Fibroblast of villous mesenchyme (primary cell): ENCODE data around the gene LGI1. TPM values are rescaled to one million over a fixed set of nuclear protein-coding genes. Genes with fewer than 3 reads are reported as not detected.
A peak's percentile ranks its signal among the peaks of the same experiment; 100 is the strongest.

Source experiments
- DNase-seq: peaks from one replicate; pipeline ENCODE4 v3.0.0-alpha.2; 2010; ENCODE audit warnings: low read depth
- H3K4me3 ChIP-seq: 2 replicates; pipeline ENCODE4 v1.5.1; 2011; ENCODE audit warnings: low read depth, mild to moderate bottlenecking, low read length
- total RNA-seq: library from RNA; depleted of rRNA; stranded (reverse); fragments of >200 nt; gene quantifications from 2 replicates; pipeline ENCODE4 v1.2.3, GENCODE V29; 2012
- TF ChIP-seq, protein P1 (sequence below): IDR thresholded peaks from 2 replicates; pipeline ENCODE4 v1.5.1; 2012; ENCODE audit warnings: low read depth, mild to moderate bottlenecking, low read length; ENCODE audit not compliant: insufficient read depth

The LGI1 gene
- not detected in 2 replicates for total RNA-seq

DNA sequence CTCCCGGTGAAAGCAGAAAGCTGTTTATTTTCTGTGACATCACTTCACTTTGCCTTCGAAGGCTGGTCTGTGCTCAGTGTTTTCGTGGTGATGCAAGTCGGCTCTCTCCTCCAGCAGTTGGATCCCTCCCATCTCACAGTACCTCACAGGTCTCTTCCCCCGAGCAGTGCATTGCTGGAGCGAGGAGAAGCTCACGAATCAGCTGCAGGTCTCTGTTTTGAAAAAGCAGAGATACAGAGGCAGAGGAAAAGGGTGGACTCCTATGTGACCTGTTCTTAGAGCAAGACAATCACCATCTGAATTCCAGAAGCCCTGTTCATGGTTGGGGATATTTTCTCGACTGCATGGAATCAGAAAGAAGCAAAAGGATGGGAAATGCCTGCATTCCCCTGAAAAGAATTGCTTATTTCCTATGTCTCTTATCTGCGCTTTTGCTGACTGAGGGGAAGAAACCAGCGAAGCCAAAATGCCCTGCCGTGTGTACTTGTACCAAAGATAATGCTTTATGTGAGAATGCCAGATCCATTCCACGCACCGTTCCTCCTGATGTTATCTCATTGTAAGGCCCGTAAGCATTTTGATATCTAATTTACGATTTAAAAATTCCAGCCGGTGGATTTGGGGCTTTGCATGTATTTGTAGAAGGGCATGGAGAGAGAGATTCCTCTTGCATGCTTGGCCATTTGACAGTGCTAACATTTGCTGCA, at the start of gene LGI1:
LGI1 (plus strand) TSS at position 136 of the 707 bp plus-strand sequence; CDS start at position 345, 209 bp downstream.
- peak within 1 kb of the TSS; percentile 23 for H3K4me3 ChIP-seq
- TF ChIP-seq, protein P1, sequence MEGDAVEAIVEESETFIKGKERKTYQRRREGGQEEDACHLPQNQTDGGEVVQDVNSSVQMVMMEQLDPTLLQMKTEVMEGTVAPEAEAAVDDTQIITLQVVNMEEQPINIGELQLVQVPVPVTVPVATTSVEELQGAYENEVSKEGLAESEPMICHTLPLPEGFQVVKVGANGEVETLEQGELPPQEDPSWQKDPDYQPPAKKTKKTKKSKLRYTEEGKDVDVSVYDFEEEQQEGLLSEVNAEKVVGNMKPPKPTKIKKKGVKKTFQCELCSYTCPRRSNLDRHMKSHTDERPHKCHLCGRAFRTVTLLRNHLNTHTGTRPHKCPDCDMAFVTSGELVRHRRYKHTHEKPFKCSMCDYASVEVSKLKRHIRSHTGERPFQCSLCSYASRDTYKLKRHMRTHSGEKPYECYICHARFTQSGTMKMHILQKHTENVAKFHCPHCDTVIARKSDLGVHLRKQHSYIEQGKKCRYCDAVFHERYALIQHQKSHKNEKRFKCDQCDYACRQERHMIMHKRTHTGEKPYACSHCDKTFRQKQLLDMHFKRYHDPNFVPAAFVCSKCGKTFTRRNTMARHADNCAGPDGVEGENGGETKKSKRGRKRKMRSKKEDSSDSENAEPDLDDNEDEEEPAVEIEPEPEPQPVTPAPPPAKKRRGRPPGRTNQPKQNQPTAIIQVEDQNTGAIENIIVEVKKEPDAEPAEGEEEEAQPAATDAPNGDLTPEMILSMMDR = no peak
- peak; percentile 19 for DNase-seq

DNA sequence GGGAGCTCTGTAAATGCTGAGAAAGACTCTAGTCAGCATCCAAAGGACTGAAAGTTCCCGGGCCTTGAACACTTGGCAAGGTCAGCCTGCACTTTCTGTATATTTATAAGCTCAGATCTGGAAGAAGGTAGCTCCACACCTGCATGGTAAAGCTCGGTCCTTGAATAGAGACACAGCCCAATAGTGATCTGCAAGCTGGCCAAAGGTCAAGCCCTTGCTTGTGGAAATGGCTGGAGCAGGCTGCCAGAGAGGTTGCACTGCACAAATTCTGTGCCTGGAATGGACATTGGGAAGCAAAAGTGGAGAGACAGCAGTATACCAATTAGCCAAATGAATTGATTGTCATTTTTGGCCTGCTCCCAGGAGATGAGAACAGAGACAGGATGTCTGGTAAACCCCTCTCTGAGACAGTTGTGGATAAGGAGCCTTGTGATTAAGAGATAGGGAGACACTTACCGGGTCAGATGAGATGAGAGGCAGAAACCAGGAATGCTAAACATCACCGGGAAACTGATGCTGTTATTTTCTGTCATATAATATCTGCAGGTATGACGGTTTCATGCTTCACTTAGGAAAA, 47.3 kb upstream of the LGI1 start:
- no peak overlapping the region for H3K4me3 ChIP-seq
- TF ChIP-seq, protein P1 = no peak
- no peak for DNase-seq

DNA sequence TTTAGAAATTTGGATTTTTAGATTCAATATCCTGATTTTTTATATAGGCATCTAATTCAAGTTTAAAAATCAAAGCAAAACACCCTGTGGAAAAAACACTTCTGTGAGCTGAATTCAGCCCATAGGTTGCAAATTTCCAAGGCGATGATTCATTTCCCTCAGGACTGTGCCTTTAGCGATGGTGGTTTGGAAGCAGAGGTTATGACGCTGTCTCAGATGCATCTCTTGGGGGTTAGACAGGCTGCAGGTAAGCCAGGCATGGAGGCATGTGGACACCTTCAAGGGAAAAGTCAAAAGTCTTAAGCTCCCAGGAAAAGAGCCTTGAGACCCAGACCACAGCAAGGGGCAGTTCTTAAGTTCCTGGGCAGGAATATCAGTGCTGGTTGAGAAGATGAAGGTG, 45.8 kb upstream of the LGI1 start:
- no peak for DNase-seq

DNA sequence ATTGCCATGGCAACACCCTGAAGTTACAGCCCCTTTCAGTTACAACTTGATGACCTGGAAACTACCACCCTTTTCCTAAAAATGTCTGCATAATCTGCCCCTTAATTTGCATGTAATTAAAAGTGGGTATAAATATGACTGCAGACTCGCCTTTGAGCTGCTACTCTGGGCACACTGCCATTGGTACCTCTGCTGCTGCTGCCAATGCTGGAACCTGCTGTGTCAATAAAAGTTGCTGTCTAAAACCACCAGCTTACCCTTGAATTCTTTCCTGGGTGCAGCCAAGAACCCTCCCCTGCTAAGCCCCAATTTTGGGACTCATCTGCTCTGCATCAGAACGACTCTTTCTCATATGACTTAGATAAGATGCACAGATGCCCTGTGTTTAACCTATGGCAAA, 45.1 kb upstream of the LGI1 start:
- no peak for DNase-seq
- H3K4me3 ChIP-seq = no peak overlapping the region
- TF ChIP-seq, protein P1 = no peak

More for the DNA sequence above, 45.8 kb upstream of the LGI1 start:
- TF ChIP-seq, protein P1 = no peak
- H3K4me3 ChIP-seq = no peak overlapping the region

DNA sequence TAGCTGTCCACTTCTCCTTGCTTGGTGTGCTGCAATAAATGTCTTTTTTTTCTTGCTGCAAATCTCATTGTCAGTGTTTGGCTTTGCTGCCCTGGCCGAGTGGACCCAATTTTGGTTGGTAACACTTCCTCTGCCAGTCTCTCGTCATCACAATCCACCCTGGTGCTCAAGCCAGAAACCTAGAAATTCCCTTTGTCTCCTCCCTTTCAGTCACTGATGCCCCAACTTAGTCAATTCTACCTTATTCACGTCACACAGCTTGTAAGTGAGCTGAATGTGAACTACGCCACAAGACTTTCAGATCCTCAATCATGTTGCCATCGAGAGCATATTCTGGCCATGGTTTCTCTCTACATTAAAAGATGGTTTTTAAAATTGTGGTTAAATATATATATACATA, 42.4 kb upstream of the LGI1 start:
- TF ChIP-seq, protein P1 = no peak
- no peak overlapping the region for H3K4me3 ChIP-seq
- no peak for DNase-seq

DNA sequence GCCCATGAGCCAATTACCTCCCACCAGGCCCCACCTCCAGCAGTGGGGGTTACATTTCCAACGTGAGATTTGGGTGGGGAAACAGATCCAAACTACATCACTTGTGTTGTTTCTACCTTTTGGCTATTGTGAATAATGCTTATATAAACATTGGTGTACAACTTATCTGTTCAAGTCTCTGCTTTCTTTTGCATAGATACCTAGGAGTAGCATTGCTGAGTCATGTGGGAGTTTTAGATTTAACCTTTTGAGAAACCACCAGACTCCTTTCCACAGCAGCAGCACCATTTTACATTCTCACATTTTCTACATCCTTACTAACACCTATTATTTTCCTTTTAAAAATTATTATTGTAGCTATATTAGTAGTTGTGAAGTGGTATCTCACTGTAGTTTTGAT, 41.0 kb upstream of the LGI1 start:
- no peak for DNase-seq
- H3K4me3 ChIP-seq = no peak overlapping the region
- TF ChIP-seq, protein P1 = no peak
